Measurements from ENCODE around the gene FBXO34.

GRCh38 chr14:55249423-55249822 lies 21.8 kb upstream of the FBXO34 start:
- no peak for TF ChIP-seq CTCF (IDR thresholded peaks at IDR 0.05)
- no peak for TF ChIP-seq REST (IDR thresholded peaks at IDR 0.05; ENCODE audit: insufficient read depth in 1 of 2, low read depth in 2 of 2, low read length in 1 of 2)
- TF ChIP-seq TCF7L2 (IDR thresholded peaks at IDR 0.05; ENCODE audit: low read depth, low read length), result no peak

All from Panc1 (cell line).